ENCODE data around the gene SECISBP2. TPM values are rescaled to one million over a fixed set of nuclear protein-coding genes. Genes with fewer than 3 reads are reported as not detected.

Gene SECISBP2
- total RNA-seq, 1 experiment from 2014 or later = 15.7 TPM

DNA sequence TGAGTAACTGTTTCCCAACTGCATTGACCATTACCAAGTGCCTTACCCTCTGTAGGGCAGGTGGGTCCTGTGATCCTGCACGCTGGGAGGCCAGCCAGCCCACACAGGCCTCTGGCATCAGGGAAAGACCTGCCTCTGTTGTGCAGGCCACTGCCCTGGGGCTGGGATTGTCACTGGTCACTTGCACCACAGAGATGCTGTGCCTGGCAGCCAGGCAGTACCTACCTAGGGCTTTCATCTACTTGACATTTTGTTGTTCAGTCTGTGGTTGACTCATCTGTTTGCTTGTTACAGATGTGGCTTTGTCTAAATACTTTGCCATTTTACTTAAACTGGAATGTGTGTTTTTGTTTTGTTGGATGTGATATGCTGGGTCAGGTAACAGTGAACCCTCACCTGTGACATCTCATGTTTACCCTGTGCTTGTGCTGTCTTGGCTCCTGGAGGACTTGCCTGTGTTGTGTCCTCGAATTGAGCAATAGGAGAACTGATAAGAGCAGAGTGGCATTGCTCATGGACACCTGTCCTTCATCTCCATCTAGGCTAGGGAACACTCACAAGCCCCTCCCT is 32.8 kb downstream of the SECISBP2 start:
- intact Hi-C loops (cut with micrococcal nuclease) = no loop called here
- Histone ChIP-seq H3K27ac (ENCODE audit: low read length) (no peak overlapping the region), H3K36me3 (ENCODE audit: low read depth, low read length) (no peaks in the 10 kb centered on the region), H3F3A (ENCODE audit: low read length, unreplicated experiment) (no peaks in the 10 kb centered on the region), H3K9me2 (replicated peaks; ENCODE audit: low read length) (no peaks in the 10 kb centered on the region), H3K79me2 (ENCODE audit: low read length) (no peaks in the 10 kb centered on the region), H3K4me2 (ENCODE audit: low read length) (no peak overlapping the region), H2AFZ (ENCODE audit: low read length) (no peak overlapping the region), H4K20me1 (ENCODE audit: low read length) (no peaks in the 10 kb centered on the region), H3K9me3 (ENCODE audit: low read length) (no peaks in the 10 kb centered on the region), H3K4me1 (ENCODE audit: insufficient read depth, low read length) (no peaks in the 10 kb centered on the region), H3K9ac (ENCODE audit: low read length) (no peak overlapping the region), H3K4me3 (ENCODE audit: low read length) (no peak overlapping the region), H3K27me3 (ENCODE audit: low read length) (no peaks in the 10 kb centered on the region)
- BruUV-seq (replicated peaks) = no TSS peak
- TF ChIP-seq EZH2 (IDR thresholded peaks at IDR 0.05; ENCODE audit: low read length, unreplicated experiment) = no peak
- TF ChIP-seq, protein P1, sequence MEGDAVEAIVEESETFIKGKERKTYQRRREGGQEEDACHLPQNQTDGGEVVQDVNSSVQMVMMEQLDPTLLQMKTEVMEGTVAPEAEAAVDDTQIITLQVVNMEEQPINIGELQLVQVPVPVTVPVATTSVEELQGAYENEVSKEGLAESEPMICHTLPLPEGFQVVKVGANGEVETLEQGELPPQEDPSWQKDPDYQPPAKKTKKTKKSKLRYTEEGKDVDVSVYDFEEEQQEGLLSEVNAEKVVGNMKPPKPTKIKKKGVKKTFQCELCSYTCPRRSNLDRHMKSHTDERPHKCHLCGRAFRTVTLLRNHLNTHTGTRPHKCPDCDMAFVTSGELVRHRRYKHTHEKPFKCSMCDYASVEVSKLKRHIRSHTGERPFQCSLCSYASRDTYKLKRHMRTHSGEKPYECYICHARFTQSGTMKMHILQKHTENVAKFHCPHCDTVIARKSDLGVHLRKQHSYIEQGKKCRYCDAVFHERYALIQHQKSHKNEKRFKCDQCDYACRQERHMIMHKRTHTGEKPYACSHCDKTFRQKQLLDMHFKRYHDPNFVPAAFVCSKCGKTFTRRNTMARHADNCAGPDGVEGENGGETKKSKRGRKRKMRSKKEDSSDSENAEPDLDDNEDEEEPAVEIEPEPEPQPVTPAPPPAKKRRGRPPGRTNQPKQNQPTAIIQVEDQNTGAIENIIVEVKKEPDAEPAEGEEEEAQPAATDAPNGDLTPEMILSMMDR (conservative IDR thresholded peaks at IDR 0.05; ENCODE audit: low read depth, low read length) = no peak
- no peak for TF ChIP-seq EZH2phosphoT487 (IDR thresholded peaks at IDR 0.05; ENCODE audit: borderline replicate concordance, low read length)
- ATAC-seq = no peak
- no peak for DNase-seq
- CTCF ChIA-PET = no interaction called here
- POLR2A ChIA-PET (ENCODE audit: unreplicated experiment) = no interaction called here

DNA sequence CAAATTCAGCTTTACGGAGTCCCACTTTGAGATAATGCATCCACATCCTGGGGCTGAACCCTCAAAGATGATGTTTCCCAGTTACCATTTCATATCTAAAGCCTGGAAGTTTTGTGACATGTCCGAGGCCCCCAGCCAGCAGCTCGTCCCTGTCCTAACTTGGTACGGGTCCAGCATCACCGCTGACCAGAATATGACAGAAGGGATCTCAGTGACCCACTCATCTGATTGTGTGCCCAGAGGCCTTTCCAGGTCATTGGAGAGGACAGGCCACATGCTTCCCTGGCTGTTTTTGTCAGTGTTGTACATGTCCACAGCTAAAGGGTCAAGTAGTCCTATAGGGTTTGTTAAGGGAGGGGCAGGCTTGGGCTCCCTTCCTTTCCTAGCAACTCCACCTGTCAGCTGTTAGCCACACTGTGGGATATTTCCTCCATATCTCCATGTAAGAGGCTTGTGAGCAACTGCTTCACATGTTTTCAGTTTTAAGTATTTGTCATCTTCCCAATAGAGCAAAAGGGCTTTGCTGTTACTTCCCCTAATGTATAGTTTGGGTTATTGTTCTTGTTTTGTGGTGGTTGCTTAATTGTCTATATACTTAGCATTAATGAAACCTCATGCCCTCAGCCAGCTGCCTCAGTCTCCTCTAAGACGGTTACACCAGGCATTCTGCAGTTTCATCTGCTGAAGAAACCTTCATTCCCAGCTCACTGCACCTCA is 33.4 kb downstream of the SECISBP2 start:
- Histone ChIP-seq H3K9me2 (replicated peaks; ENCODE audit: low read length) (no peaks in the 10 kb centered on the region), H3K79me2 (ENCODE audit: low read length) (no peaks in the 10 kb centered on the region), H3K4me2 (ENCODE audit: low read length) (no peak overlapping the region), H3K9me3 (ENCODE audit: low read length) (no peaks in the 10 kb centered on the region), H3K4me1 (ENCODE audit: insufficient read depth, low read length) (no peaks in the 10 kb centered on the region), H3K27me3 (ENCODE audit: low read length) (no peaks in the 10 kb centered on the region), H3F3A (ENCODE audit: low read length, unreplicated experiment) (no peaks in the 10 kb centered on the region), H2AFZ (ENCODE audit: low read length) (no peak overlapping the region), H3K36me3 (ENCODE audit: low read depth, low read length) (no peaks in the 10 kb centered on the region), H4K20me1 (ENCODE audit: low read length) (no peaks in the 10 kb centered on the region), H3K27ac (ENCODE audit: low read length) (no peak overlapping the region), H3K9ac (ENCODE audit: low read length) (no peak overlapping the region), H3K4me3 (ENCODE audit: low read length) (no peak overlapping the region)
- POLR2A ChIA-PET (ENCODE audit: unreplicated experiment) = no interaction called here
- DNase-seq (no peak), ATAC-seq (no peak)
- intact Hi-C loops (cut with micrococcal nuclease) = no loop called here
- no TSS peak for BruUV-seq (replicated peaks)
- CTCF ChIA-PET = no interaction called here
- no peak for TF ChIP-seq EZH2 (IDR thresholded peaks at IDR 0.05; ENCODE audit: low read length, unreplicated experiment)
- TF ChIP-seq, protein P1 (conservative IDR thresholded peaks at IDR 0.05; ENCODE audit: low read depth, low read length) = no peak
- no peak for TF ChIP-seq EZH2phosphoT487 (IDR thresholded peaks at IDR 0.05; ENCODE audit: borderline replicate concordance, low read length)

DNA sequence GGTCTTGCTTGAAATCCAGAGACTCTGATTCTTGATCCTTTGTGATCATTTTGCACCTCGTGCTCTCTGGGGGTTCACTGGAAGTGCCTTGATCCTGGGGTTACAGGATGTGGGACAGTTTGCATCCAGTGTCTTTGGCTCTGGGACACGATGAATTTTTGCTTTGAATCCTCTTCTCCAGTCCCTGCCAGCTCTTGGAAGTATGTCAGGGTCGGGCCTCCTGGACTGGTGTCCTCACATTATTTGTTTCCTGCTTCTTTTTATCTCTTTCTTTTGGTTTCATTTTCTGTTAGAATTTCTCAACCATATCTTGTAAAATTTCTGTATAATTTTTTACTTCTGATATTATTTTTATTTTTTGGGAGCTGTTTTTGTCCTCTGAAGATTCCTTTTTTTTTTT is 34.2 kb downstream of the SECISBP2 start:
- intact Hi-C loops (cut with micrococcal nuclease) = no loop called here
- Histone ChIP-seq H3K9ac (ENCODE audit: low read length) (no peak overlapping the region), H3K27me3 (ENCODE audit: low read length) (no peaks in the 10 kb centered on the region), H3K4me1 (ENCODE audit: insufficient read depth, low read length) (no peaks in the 10 kb centered on the region), H3K9me3 (ENCODE audit: low read length) (no peaks in the 10 kb centered on the region), H4K20me1 (ENCODE audit: low read length) (no peaks in the 10 kb centered on the region), H3K9me2 (replicated peaks; ENCODE audit: low read length) (no peaks in the 10 kb centered on the region), H3K4me3 (ENCODE audit: low read length) (no peak overlapping the region), H3K79me2 (ENCODE audit: low read length) (no peaks in the 10 kb centered on the region), H3K4me2 (ENCODE audit: low read length) (no peak overlapping the region), H3K36me3 (ENCODE audit: low read depth, low read length) (no peaks in the 10 kb centered on the region), H3K27ac (ENCODE audit: low read length) (no peak overlapping the region), H3F3A (ENCODE audit: low read length, unreplicated experiment) (no peaks in the 10 kb centered on the region), H2AFZ (ENCODE audit: low read length) (no peak overlapping the region)
- TF ChIP-seq, protein P1 (conservative IDR thresholded peaks at IDR 0.05; ENCODE audit: low read depth, low read length) = no peak
- TF ChIP-seq EZH2 (IDR thresholded peaks at IDR 0.05; ENCODE audit: low read length, unreplicated experiment) (no peak), EZH2phosphoT487 (IDR thresholded peaks at IDR 0.05; ENCODE audit: borderline replicate concordance, low read length) (no peak)
- no peak for DNase-seq
- POLR2A ChIA-PET (ENCODE audit: unreplicated experiment) = no interaction called here
- CTCF ChIA-PET = no interaction called here
- BruUV-seq (replicated peaks) = no TSS peak
- ATAC-seq = no peak

All from PC-3 (cell line).